GM12878 (cell line): ENCODE results near the gene ANO10. TPM values are rescaled to one million over a fixed set of nuclear protein-coding genes. Genes with fewer than 3 reads are reported as not detected.

Experiments used
- CUX1 ChIP-seq: IDR thresholded peaks from 2 replicates; pipeline ENCODE4 v1.6.1; 2012; ENCODE audit warnings: improper control_type of control experiment, low read depth, low read length; ENCODE audit not compliant: insufficient replicate concordance
- IRF3 ChIP-seq: fragments of 450-650 bp; IDR thresholded peaks from 2 replicates; pipeline ENCODE4 v1.6.1; 2014; ENCODE audit warnings: mild to moderate bottlenecking
- KLF5 ChIP-seq: fragments of 450-650 bp; IDR thresholded peaks from 2 replicates; pipeline ENCODE4 v1.6.1; 2014; ENCODE audit warnings: mild to moderate bottlenecking; ENCODE audit not compliant: partially characterized antibody
- MTA3 ChIP-seq: IDR thresholded peaks from 2 replicates; pipeline ENCODE4 v1.6.1; 2012; ENCODE audit warnings: low read length, inconsistent platforms, borderline replicate concordance
- RFX5 ChIP-seq: IDR thresholded peaks from 2 replicates; pipeline ENCODE4 v1.6.1; 2011; ENCODE audit warnings: low read depth, low read length, improper control_type of control experiment
- RUNX3 ChIP-seq: IDR thresholded peaks from 2 replicates; pipeline ENCODE4 v1.6.1; 2012; ENCODE audit warnings: low read length, inconsistent platforms
- TARDBP ChIP-seq: IDR thresholded peaks from 2 replicates; pipeline ENCODE4 v1.6.1; 2016; ENCODE audit warnings: borderline replicate concordance
- TCF3 ChIP-seq: IDR thresholded peaks from 2 replicates; pipeline ENCODE4 v1.6.1; 2012; ENCODE audit warnings: low read depth, mild to moderate bottlenecking, low read length, borderline replicate concordance; ENCODE audit not compliant: insufficient read depth
- USF2 ChIP-seq: IDR thresholded peaks from 2 replicates; pipeline ENCODE4 v1.6.1; 2011; ENCODE audit warnings: low read depth, low read length, improper control_type of control experiment, borderline replicate concordance
- ZBTB40 ChIP-seq: fragments of 450-650 bp; IDR thresholded peaks from 2 replicates; pipeline ENCODE4 v1.6.1; 2016; ENCODE audit warnings: mild to moderate bottlenecking, moderate library complexity, borderline replicate concordance
- ZNF274 ChIP-seq: IDR thresholded peaks from one replicate; pipeline ENCODE4 v1.8.0; 2011; ENCODE audit not compliant: insufficient read length, insufficient read depth
- polyA plus RNA-seq, 11 experiments: library from polyadenylated mRNA; depleted of rRNA in 4 of 11; unstranded in 6 of 11; stranded (reverse) in 5 of 11; fragments of >200 nt; fragmentation: Nextera tagmentation in 4 of 11; fragmentation: Illumina TruSeq in 1 of 11; extraction: Ambion mirVana in 4 of 11; extraction: Trizol in 1 of 11; gene quantifications; 1 replicate in 1 of 11; 2 replicates in 10 of 11; pipeline versions ENCODE4 v1.2.1 to v1.2.3, GENCODE V29; 2011 to 2016; ENCODE audit warnings: inconsistent platforms in 2 of 11, missing spikeins in 2 of 11, low read depth in 1 of 11
- total RNA-seq, 4 experiments: library from RNA; depleted of rRNA in 3 of 4; stranded (reverse); fragments of >200 nt in 3 of 4; fragmentation: Illumina TruSeq in 1 of 4; extraction: Trizol in 1 of 4; gene quantifications; 2 replicates each; pipeline versions ENCODE4 v1.2.1 to v1.2.3, GENCODE V29; 2013 to 2021
- TF ChIP-seq, protein P1 (sequence below): IDR thresholded peaks from 2 replicates; pipeline ENCODE4 v1.6.1; 2012; ENCODE audit warnings: low read length, inconsistent platforms

Gene ANO10
- total and polyA plus RNA-seq, 10 of the 15 experiments (the other 5 are each of a cell fraction or from before 2014, with no cell fraction given) = 0.29 to 21.9 (median 1.6) TPM

DNA sequence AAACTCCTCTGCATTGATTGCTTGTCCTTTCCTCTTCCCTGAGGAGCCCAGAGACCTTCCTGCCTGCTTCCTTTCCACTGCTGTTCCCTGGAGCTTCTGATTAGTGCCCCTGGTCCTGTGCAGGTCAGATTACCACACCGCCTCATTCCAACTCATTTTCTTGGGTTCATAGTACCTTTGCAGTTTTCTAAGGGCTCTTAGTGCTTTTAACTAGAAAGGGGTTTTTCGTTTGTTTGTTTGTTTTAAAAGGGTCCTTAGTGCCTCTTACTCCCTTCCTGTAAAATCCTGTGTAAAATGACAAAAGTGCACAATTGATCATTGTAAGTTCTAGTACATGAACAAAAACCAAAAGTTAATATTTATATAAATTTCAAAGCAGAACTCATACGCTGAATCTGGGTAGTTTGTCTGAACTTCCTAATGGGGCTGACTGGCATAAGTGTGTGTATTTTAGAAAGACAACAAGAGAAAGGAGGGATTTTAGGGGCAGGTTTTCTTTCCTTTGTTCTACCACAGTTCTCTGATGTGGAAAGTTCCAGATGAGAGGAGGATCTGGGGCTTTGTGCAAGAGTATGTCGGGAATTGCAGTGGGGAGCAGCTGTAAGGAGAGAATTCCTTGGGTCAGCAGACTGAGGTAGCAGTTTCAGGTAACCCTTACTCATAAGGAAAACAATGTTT is 304.9 kb downstream of the ANO10 start (continued):
- TF ChIP-seq TARDBP = no peak
- no peak for TF ChIP-seq IRF3
- TF ChIP-seq CUX1 = no peak
- no peak for TF ChIP-seq KLF5
- TF ChIP-seq RFX5 = no peak
- TF ChIP-seq USF2 = no peak
- no peak for TF ChIP-seq MTA3
- TF ChIP-seq ZNF274 = no peak
- TF ChIP-seq ZBTB40 = no peak
- no peak for TF ChIP-seq RUNX3
- TF ChIP-seq, protein P1, sequence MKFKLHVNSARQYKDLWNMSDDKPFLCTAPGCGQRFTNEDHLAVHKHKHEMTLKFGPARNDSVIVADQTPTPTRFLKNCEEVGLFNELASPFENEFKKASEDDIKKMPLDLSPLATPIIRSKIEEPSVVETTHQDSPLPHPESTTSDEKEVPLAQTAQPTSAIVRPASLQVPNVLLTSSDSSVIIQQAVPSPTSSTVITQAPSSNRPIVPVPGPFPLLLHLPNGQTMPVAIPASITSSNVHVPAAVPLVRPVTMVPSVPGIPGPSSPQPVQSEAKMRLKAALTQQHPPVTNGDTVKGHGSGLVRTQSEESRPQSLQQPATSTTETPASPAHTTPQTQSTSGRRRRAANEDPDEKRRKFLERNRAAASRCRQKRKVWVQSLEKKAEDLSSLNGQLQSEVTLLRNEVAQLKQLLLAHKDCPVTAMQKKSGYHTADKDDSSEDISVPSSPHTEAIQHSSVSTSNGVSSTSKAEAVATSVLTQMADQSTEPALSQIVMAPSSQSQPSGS = no peak
- TF ChIP-seq TCF3 = no peak
